ENCODE data around the gene PIAS4. TPM values are rescaled to one million over a fixed set of nuclear protein-coding genes. Genes with fewer than 3 reads are reported as not detected.

Gene PIAS4
- total and polyA plus RNA-seq, 9 of the 15 experiments (the other 6 are each of a cell fraction or from before 2014, with no cell fraction given): 0.27 to 34.9 (median 14.4) TPM

DNA sequence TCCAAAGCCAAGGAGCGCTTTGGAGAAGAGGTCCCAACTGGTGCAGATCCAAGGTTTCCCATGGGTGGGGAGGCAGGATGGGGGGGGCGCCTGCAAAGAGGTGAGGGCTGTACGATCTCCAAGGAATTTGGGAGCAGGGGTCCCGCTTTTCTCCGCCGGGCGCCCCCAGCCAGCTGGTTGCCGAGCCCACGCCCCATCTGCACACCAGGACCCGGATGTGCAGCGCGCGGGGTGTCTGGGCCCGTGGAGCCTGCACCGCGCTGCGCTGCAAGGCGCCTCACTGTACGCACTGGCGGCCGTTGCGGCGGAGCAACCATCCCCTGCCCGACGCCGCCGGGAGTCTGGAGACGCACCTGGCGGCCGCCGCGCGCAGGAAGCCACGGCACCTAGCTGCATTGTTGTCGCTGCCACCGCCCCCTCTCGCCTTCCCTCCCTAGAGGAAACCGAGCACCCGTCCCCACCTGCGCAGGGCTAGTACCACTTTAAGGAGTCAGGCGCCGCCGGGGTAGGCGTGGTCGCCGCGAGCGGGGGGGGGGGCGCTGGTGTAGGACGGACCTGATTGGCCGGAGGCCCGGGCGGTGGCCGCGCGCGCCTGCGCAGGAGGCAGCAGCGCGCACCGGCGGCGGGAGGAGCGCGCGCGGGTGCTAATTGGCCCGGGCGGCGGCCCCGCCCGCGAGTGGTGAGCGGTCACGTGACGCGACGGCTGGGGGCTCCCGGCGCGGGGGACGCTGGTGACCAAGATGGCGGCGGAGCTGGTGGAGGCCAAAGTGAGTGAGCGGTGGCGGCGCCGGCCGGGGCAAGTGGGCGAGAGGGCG is at the start of gene PIAS4 (continued):
- TF ChIP-seq ZNF143 (CRISPR knock-in tag; IDR thresholded peaks at IDR 0.05) (no peak), HCFC1 (IDR thresholded peaks at IDR 0.05; ENCODE audit: low read depth, low read length) (peak; percentile 42; the same call in 1 of the 2 replicates), ZNF445 (CRISPR knock-in tag; IDR thresholded peaks at IDR 0.05; ENCODE audit: low read depth) (no peak), POU5F1 (IDR thresholded peaks at IDR 0.05; ENCODE audit: borderline replicate concordance, low read depth, low read length, partially characterized antibody) (peak; percentile 21), ZNF76 (CRISPR knock-in tag; IDR thresholded peaks at IDR 0.05; ENCODE audit: borderline replicate concordance) (0 out of 2 replicates have a peak, but pooled peaks have one; percentile 56), CXXC5 (CRISPR knock-in tag; IDR thresholded peaks at IDR 0.05) (peak; percentile 89), ZFP1 (CRISPR knock-in tag; IDR thresholded peaks at IDR 0.05) (no peak), TAF7 (tag; IDR thresholded peaks at IDR 0.05) (0 out of 2 replicates have a peak, but pooled peaks have one; percentile 31), HNRNPH1 (optimal IDR thresholded peaks at IDR 0.05; ENCODE audit: low read depth, low read length) (no peak), RBFOX2 (IDR thresholded peaks at IDR 0.05; ENCODE audit: low read depth, low read length) (peak; percentile 90), CAMTA2 (CRISPR knock-in tag; conservative IDR thresholded peaks at IDR 0.05) (0 out of 2 replicates have a peak, but pooled peaks have one; percentile 29)
- TF ChIP-seq, protein P1, sequence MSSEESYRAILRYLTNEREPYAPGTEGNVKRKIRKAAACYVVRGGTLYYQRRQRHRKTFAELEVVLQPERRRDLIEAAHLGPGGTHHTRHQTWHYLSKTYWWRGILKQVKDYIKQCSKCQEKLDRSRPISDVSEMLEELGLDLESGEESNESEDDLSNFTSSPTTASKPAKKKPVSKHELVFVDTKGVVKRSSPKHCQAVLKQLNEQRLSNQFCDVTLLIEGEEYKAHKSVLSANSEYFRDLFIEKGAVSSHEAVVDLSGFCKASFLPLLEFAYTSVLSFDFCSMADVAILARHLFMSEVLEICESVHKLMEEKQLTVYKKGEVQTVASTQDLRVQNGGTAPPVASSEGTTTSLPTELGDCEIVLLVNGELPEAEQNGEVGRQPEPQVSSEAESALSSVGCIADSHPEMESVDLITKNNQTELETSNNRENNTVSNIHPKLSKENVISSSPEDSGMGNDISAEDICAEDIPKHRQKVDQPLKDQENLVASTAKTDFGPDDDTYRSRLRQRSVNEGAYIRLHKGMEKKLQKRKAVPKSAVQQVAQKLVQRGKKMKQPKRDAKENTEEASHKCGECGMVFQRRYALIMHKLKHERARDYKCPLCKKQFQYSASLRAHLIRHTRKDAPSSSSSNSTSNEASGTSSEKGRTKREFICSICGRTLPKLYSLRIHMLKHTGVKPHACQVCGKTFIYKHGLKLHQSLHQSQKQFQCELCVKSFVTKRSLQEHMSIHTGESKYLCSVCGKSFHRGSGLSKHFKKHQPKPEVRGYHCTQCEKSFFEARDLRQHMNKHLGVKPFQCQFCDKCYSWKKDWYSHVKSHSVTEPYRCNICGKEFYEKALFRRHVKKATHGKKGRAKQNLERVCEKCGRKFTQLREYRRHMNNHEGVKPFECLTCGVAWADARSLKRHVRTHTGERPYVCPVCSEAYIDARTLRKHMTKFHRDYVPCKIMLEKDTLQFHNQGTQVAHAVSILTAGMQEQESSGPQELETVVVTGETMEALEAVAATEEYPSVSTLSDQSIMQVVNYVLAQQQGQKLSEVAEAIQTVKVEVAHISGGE (CRISPR knock-in tag; IDR thresholded peaks at IDR 0.05): peak in 2 of 3 experiments; percentile 38 to 63; a peak in 3 of 6 replicates
- TF ChIP-seq, protein P2, sequence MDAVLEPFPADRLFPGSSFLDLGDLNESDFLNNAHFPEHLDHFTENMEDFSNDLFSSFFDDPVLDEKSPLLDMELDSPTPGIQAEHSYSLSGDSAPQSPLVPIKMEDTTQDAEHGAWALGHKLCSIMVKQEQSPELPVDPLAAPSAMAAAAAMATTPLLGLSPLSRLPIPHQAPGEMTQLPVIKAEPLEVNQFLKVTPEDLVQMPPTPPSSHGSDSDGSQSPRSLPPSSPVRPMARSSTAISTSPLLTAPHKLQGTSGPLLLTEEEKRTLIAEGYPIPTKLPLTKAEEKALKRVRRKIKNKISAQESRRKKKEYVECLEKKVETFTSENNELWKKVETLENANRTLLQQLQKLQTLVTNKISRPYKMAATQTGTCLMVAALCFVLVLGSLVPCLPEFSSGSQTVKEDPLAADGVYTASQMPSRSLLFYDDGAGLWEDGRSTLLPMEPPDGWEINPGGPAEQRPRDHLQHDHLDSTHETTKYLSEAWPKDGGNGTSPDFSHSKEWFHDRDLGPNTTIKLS (IDR thresholded peaks at IDR 0.05; ENCODE audit: borderline replicate concordance, low read depth): peak; percentile 50; the same call in 1 of the 2 replicates
